ENCODE results near the gene ABCC4. TPM values are rescaled to one million over a fixed set of nuclear protein-coding genes. Genes with fewer than 3 reads are reported as not detected.

ABCC4 gene
- total RNA-seq, 2 donors from 2014 or later: 119 to 144 TPM

DNA sequence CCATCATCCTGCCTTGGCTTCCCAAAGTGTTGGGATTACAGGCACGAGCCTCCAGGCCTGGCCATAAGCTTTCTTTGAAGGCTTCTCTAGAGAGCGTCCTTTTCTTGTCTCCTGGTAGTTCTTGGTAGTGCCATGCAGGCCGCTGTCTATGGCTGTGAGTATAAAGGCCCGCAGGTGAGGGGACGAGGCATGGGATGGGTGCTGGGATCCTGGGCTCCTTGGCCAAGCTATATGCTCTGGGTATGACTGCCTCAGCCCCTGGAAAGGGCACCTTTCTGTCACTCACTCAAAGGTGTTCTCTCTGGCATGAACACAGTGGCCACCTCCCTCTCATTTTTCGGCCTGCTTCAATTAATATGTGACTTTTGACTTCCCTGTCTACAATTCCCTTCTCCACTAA is 6.3 kb upstream of the ABCC4 start:
- Histone ChIP-seq H3K9ac (ENCODE audit: extremely low read depth, low read length, poor library complexity, severe bottlenecking) (no peak overlapping the region), H3K9me3 (ENCODE audit: control insufficient read depth, low read length) (peaks cover 22% of the 10 kb centered on the region), H3K27ac (ENCODE audit: low read depth, low read length) (no peak overlapping the region), H3K4me1 (ENCODE audit: control insufficient read depth, insufficient read depth, low read length) (no peaks in the 10 kb centered on the region), H3K36me3 (ENCODE audit: control insufficient read depth, insufficient read depth, low read length) (peaks cover 10% of the 10 kb centered on the region), H3K27me3 (ENCODE audit: control insufficient read depth, insufficient read depth, low read length, poor library complexity, severe bottlenecking) (peaks cover 5% of the 10 kb centered on the region), H3K4me3 (ENCODE audit: low read length) (no peak overlapping the region)
- Mint-ChIP-seq H3K27ac (no peak overlapping the region), H3K4me3 (no peak overlapping the region), H3K36me3 (ENCODE audit: low read depth) (peaks cover 56% of the 10 kb centered on the region), H3K27me3 (ENCODE audit: insufficient read depth) (peaks cover 9% of the 10 kb centered on the region), H3K4me1 (peaks cover 3% of the 10 kb centered on the region), H3K9me3 (peaks cover 35% of the 10 kb centered on the region)
- WGBS, 2 experiments (ENCODE audit: insufficient coverage in 1 of 2, insufficient read length in 1 of 2): 95 to 98% methylated on average over 5 to 6 of the region's 6 CpGs
- no peak for TF ChIP-seq CTCF (conservative IDR thresholded peaks at IDR 0.05)
- DNase-seq: no peak

- H3K9ac ChIP-seq (ENCODE audit: extremely low read depth, low read length, poor library complexity, severe bottlenecking): no peak overlapping the region
- no peak overlapping the region for H3K27ac ChIP-seq (ENCODE audit: low read depth, low read length)
- H3K9me3 ChIP-seq (ENCODE audit: control insufficient read depth, low read length): peaks cover 19% of the 10 kb centered on the region
- peaks cover 58% of the 10 kb centered on the region for H3K36me3 Mint-ChIP-seq (ENCODE audit: low read depth)
- peaks cover 10% of the 10 kb centered on the region for H3K27me3 ChIP-seq (ENCODE audit: control insufficient read depth, insufficient read depth, low read length, poor library complexity, severe bottlenecking)
- TF ChIP-seq CTCF (conservative IDR thresholded peaks at IDR 0.05): no peak
- H3K36me3 ChIP-seq (ENCODE audit: control insufficient read depth, insufficient read depth, low read length): peaks cover 15% of the 10 kb centered on the region
- H3K27ac Mint-ChIP-seq: no peak overlapping the region
- whole genome bisulfite sequencing, 2 experiments (ENCODE audit: insufficient coverage in 1 of 2, insufficient read length in 1 of 2): 90 to 100% methylated on average over 1 to 2 of the region's 2 CpGs
- peaks cover 32% of the 10 kb centered on the region for H3K9me3 Mint-ChIP-seq
- H3K4me3 ChIP-seq (ENCODE audit: low read length): no peak overlapping the region
- peaks cover 18% of the 10 kb centered on the region for H3K27me3 Mint-ChIP-seq (ENCODE audit: insufficient read depth)
- no peak for DNase-seq
- no peak overlapping the region for H3K4me3 Mint-ChIP-seq
- H3K4me1 ChIP-seq (ENCODE audit: control insufficient read depth, insufficient read depth, low read length): no peaks in the 10 kb centered on the region
- peaks cover 11% of the 10 kb centered on the region for H3K4me1 Mint-ChIP-seq
These were observed 3.2 kb upstream of the ABCC4 start for GRCh38 chr13:95304453-95304852.

GRCh38 chr13:95301968-95302393 is 730 bp upstream of the ABCC4 start:
- Histone ChIP-seq H3K27ac (ENCODE audit: low read depth, low read length) (no peak overlapping the region), H3K4me1 (ENCODE audit: control insufficient read depth, insufficient read depth, low read length) (peaks cover 5% of the 10 kb centered on the region), H3K36me3 (ENCODE audit: control insufficient read depth, insufficient read depth, low read length) (peaks cover 15% of the 10 kb centered on the region), H3K4me3 (ENCODE audit: low read length) (peak overlapping the region; percentile 85), H3K27me3 (ENCODE audit: control insufficient read depth, insufficient read depth, low read length, poor library complexity, severe bottlenecking) (peaks cover 10% of the 10 kb centered on the region), H3K9me3 (ENCODE audit: control insufficient read depth, low read length) (peaks cover 13% of the 10 kb centered on the region), H3K9ac (ENCODE audit: extremely low read depth, low read length, poor library complexity, severe bottlenecking) (no peak overlapping the region)
- H3K27ac Mint-ChIP-seq: peak overlapping the region; percentile 61
- peaks cover 21% of the 10 kb centered on the region for H3K9me3 Mint-ChIP-seq
- TF ChIP-seq CTCF (conservative IDR thresholded peaks at IDR 0.05): no peak
- H3K4me3 Mint-ChIP-seq: peak overlapping the region; percentile 74
- H3K27me3 Mint-ChIP-seq (ENCODE audit: insufficient read depth): peaks cover 18% of the 10 kb centered on the region
- WGBS, 2 experiments (ENCODE audit: insufficient coverage in 1 of 2, insufficient read length in 1 of 2): 30 to 52% methylated on average over 7 to 13 of the region's 13 CpGs
- H3K4me1 Mint-ChIP-seq: peaks cover 28% of the 10 kb centered on the region
- H3K36me3 Mint-ChIP-seq (ENCODE audit: low read depth): peaks cover 65% of the 10 kb centered on the region
- DNase-seq: no peak
